ENCODE data around the gene DISC1.

Gene DISC1

DNA sequence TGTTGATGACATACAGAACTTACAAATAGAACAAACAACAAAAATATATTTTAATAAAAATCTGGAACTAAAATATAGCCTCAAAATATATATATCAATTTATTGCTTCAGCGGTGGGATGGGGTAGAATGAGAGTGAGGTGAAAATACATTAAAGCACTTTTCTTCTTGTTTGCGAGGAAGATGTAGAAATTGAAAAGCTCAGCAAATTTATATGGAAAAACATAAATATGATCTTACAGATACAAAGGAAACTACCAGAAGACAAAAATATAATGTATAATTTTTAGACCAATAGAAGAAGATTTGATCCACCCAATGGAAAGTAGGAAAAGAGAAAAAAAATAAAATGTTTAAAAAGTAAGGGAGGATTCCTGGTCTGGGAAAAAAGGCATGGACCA, 372.2 kb downstream of the DISC1 start:
- TF ChIP-seq, protein P1, sequence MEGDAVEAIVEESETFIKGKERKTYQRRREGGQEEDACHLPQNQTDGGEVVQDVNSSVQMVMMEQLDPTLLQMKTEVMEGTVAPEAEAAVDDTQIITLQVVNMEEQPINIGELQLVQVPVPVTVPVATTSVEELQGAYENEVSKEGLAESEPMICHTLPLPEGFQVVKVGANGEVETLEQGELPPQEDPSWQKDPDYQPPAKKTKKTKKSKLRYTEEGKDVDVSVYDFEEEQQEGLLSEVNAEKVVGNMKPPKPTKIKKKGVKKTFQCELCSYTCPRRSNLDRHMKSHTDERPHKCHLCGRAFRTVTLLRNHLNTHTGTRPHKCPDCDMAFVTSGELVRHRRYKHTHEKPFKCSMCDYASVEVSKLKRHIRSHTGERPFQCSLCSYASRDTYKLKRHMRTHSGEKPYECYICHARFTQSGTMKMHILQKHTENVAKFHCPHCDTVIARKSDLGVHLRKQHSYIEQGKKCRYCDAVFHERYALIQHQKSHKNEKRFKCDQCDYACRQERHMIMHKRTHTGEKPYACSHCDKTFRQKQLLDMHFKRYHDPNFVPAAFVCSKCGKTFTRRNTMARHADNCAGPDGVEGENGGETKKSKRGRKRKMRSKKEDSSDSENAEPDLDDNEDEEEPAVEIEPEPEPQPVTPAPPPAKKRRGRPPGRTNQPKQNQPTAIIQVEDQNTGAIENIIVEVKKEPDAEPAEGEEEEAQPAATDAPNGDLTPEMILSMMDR (IDR thresholded peaks at IDR 0.05; ENCODE audit: control insufficient read depth, extremely low read depth, insufficient read depth), result no peak
- H3K4me3 ChIP-seq (ENCODE audit: low read depth, low read length), result no peak overlapping the region
- no peak for DNase-seq (ENCODE audit: low read depth)

DNA sequence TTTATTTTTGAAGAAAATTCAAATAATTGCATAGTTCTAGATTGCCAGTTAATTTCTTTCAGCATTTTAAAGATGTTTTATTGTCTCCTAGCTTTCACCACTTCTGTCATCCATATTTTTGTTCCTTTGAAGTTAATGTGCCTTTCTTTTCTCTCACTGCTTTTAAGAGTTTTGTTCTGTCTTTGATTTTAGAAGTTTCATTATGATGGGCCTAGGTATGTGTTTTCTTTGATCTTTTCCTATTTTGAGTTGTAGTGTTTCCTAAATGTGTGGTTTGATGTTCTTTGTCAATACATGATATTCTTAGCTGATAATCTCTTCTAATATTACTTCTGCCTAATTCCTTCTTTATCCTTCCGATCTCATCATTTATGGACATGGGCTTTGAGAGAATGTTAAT, 378.7 kb downstream of the DISC1 start:
- H3K4me3 ChIP-seq (ENCODE audit: low read depth, low read length), result no peak overlapping the region
- TF ChIP-seq, protein P1 (IDR thresholded peaks at IDR 0.05; ENCODE audit: control insufficient read depth, extremely low read depth, insufficient read depth), result no peak

DNA sequence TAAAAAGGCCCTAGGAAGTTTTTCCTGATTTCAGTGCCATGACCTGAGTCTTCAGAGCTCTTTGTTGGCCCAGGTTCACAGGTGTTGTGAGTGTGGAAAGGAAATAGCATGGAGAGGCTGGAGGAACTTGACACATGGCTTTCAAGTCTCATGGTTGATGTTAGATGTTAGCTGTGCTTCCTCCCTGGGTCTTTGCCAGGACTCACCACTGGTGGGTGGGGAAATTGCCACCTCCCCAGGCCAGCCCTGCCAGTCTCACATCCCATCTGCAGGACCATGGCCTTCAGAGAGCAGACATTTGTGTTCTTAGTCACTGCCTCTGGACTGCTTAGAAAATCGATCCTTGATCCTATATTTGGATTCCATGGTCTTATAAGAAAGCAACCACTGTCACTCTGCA, 383.2 kb downstream of the DISC1 start:
- H3K4me3 ChIP-seq (ENCODE audit: low read depth, low read length), result no peak overlapping the region
- DNase-seq (ENCODE audit: low read depth), result no peak
- TF ChIP-seq, protein P1 (IDR thresholded peaks at IDR 0.05; ENCODE audit: control insufficient read depth, extremely low read depth, insufficient read depth), result no peak

More for the DNA sequence above, 378.7 kb downstream of the DISC1 start:
- no peak for DNase-seq (ENCODE audit: low read depth)

DNA sequence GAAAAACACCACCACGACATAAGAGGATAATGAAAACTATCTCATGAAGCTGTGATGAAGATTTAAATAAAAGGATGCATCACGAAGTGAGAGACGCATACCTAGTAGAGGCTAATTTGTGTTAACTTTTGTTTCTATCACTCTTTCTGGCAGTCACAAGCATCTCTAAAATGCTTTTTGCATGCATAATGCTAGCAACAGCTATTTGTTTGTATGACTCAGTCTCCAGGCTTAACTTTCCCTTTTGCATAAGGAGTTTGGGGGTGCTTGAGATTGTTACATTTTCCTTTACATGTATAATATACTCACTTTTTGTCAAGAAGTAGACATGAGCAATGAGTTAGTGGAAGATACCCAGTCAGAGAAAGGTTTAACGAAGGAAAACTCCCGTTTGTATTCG, 385.4 kb downstream of the DISC1 start:
- TF ChIP-seq, protein P1 (IDR thresholded peaks at IDR 0.05; ENCODE audit: control insufficient read depth, extremely low read depth, insufficient read depth), result no peak
- DNase-seq (ENCODE audit: low read depth), result no peak

DNA sequence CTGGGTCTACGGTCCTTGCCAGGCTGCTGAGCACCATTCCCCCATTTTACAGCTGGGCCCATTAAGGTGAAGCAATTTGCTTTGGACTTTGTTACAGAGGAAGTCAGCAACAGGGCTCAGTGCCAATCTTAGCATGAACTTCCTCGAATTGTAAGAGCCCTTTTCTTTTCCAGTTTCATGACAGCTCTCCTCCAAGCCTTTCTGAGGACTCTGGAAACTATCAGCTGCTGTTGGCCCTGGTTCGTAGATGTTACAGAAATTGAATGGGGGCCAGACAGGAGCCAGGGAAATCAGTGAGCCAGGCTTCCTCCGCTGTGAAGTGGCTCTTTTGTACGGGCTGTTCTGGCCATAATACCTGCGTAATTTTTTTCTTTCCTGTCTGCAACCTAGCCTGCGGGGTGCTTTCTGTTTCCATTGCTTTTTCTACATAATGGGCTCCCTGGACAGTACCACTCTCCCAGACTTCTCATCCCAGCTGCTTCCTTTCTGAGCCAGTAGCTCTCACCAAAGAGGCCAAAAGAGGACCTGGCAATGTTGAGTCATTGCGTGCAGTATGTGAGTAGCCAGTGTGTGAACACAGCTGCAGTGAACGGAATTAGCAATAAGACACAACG, 386.3 kb downstream of the DISC1 start:
- TF ChIP-seq, protein P1 (IDR thresholded peaks at IDR 0.05; ENCODE audit: control insufficient read depth, extremely low read depth, insufficient read depth), result no peak
- no peak overlapping the region for H3K4me3 ChIP-seq (ENCODE audit: low read depth, low read length)
- DNase-seq (ENCODE audit: low read depth), result no peak

More for the DNA sequence above, 385.4 kb downstream of the DISC1 start:
- H3K4me3 ChIP-seq (ENCODE audit: low read depth, low read length), result no peak overlapping the region

DNA sequence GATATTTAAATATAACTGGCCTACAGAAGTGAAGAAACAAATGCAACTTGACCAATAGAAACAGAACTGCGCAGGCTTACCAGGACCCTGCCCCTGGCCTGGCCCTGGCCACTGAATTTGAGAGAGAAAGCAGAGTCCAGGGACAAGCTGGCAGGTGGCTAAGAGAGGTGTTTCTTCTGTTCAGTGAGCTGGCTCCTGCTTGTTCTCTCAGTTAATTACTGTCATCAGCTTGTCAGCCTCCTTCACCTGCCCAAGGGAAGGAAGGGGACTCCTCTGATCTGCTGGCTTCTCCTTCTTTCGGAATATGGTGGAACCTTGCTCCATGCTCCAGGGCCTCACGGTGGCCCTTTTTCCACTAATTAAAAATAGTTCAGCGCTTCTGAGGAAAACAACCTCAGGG, 388.4 kb downstream of the DISC1 start:
- no peak for DNase-seq (ENCODE audit: low read depth)
- no peak overlapping the region for H3K4me3 ChIP-seq (ENCODE audit: low read depth, low read length)
- TF ChIP-seq, protein P1 (IDR thresholded peaks at IDR 0.05; ENCODE audit: control insufficient read depth, extremely low read depth, insufficient read depth), result no peak

DNA sequence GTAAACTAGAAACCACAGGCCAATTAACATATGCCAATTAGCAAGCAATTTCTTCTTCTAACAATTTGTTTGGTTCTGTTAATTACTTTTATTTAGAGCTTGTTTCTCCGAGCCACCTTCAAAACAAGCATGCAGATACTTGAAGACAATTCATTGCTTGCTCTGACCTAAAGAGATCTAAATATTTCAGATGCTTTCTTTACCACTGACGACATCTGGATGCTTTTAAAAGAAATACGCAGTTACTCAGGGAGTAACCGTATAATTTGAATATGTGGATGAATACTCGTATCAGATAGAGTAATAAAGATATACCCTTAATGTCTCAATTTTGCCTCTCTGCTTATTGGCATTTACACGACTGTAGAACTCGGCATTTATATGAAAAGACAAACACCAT, 390.0 kb downstream of the DISC1 start:
- H3K4me3 ChIP-seq (ENCODE audit: low read depth, low read length), result no peak overlapping the region
- DNase-seq (ENCODE audit: low read depth), result no peak
- TF ChIP-seq, protein P1 (IDR thresholded peaks at IDR 0.05; ENCODE audit: control insufficient read depth, extremely low read depth, insufficient read depth), result no peak
